Nephron progenitor cell (in vitro differentiated cells): Measurements from ENCODE around the gene PWWP2A.

Experiments
- DNase-seq: peaks from one replicate; pipeline ENCODE4 v3.0.0; 2021
- H3K27ac Mint-ChIP-seq: 2 replicates; pipeline ENCODE4 v1.8.0; 2021; ENCODE audit warnings: mild to moderate bottlenecking, moderate library complexity, mixed read lengths
- H3K27me3 Mint-ChIP-seq: 2 replicates; pipeline ENCODE4 v1.8.0; 2021; ENCODE audit warnings: mild to moderate bottlenecking, low read depth, mixed read lengths; ENCODE audit not compliant: poor library complexity
- H3K36me3 Mint-ChIP-seq: 2 replicates; pipeline ENCODE4 v1.8.0; 2021; ENCODE audit warnings: low read depth, mixed read lengths
- H3K4me1 Mint-ChIP-seq: 2 replicates; pipeline ENCODE4 v1.8.0; 2021; ENCODE audit warnings: mixed read lengths
- H3K4me3 Mint-ChIP-seq: 2 replicates; pipeline ENCODE4 v1.8.0; 2021; ENCODE audit warnings: mild to moderate bottlenecking, moderate library complexity, mixed read lengths
- H3K9me3 Mint-ChIP-seq: 2 replicates; pipeline ENCODE4 v1.8.0; 2021; ENCODE audit warnings: mild to moderate bottlenecking, moderate library complexity, mixed read lengths
- CTCF ChIP-seq: fragments of 200-600 bp; sonication (generic); IDR thresholded peaks from 2 replicates; pipeline ENCODE4 v1.5.0; 2021; ENCODE audit warnings: antibody characterized with exemption

The PWWP2A gene

GRCh38 chr5:160084144-160084543, 35.1 kb downstream of the PWWP2A start:
- no peak for TF ChIP-seq CTCF
- Mint-ChIP-seq H3K4me1 (peaks cover 45% of the 10 kb centered on the region), H3K27ac (no peak overlapping the region), H3K4me3 (no peak overlapping the region), H3K36me3 (peaks cover 14% of the 10 kb centered on the region), H3K9me3 (no peaks in the 10 kb centered on the region), H3K27me3 (no peaks in the 10 kb centered on the region)
- DNase-seq: no peak

GRCh38 chr5:160083501-160083900, 35.7 kb downstream of the PWWP2A start:
- H3K9me3 Mint-ChIP-seq: no peaks in the 10 kb centered on the region
- TF ChIP-seq CTCF: no peak
- no peak for DNase-seq
- H3K27ac Mint-ChIP-seq: no peak overlapping the region
- no peak overlapping the region for H3K4me3 Mint-ChIP-seq
- H3K4me1 Mint-ChIP-seq: peaks cover 52% of the 10 kb centered on the region
- H3K27me3 Mint-ChIP-seq: no peaks in the 10 kb centered on the region
- peaks cover 20% of the 10 kb centered on the region for H3K36me3 Mint-ChIP-seq

GRCh38 chr5:160082614-160083500, 36.4 kb downstream of the PWWP2A start:
- no peak for TF ChIP-seq CTCF
- Mint-ChIP-seq H3K27me3 (no peaks in the 10 kb centered on the region), H3K27ac (peak overlapping the region; percentile 50), H3K4me3 (no peak overlapping the region), H3K36me3 (peaks cover 26% of the 10 kb centered on the region), H3K9me3 (no peaks in the 10 kb centered on the region), H3K4me1 (peaks cover 54% of the 10 kb centered on the region)
- no peak for DNase-seq

- TF ChIP-seq CTCF: no peak
- no peaks in the 10 kb centered on the region for H3K27me3 Mint-ChIP-seq
- H3K4me3 Mint-ChIP-seq: no peak overlapping the region
- H3K27ac Mint-ChIP-seq: no peak overlapping the region
- peaks cover 42% of the 10 kb centered on the region for H3K4me1 Mint-ChIP-seq
- H3K36me3 Mint-ChIP-seq: peaks cover 28% of the 10 kb centered on the region
- DNase-seq: no peak
- no peaks in the 10 kb centered on the region for H3K9me3 Mint-ChIP-seq
These were observed 37.8 kb downstream of the PWWP2A start for GRCh38 chr5:160081495-160081894.

- Mint-ChIP-seq H3K9me3 (no peaks in the 10 kb centered on the region), H3K27ac (no peak overlapping the region), H3K36me3 (peaks cover 30% of the 10 kb centered on the region), H3K4me3 (no peak overlapping the region), H3K4me1 (peaks cover 42% of the 10 kb centered on the region), H3K27me3 (no peaks in the 10 kb centered on the region)
- no peak for DNase-seq
- TF ChIP-seq CTCF: no peak
These were observed 39.5 kb downstream of the PWWP2A start for GRCh38 chr5:160079753-160080152.

- no peak for TF ChIP-seq CTCF
- Mint-ChIP-seq H3K27ac (no peak overlapping the region), H3K9me3 (no peaks in the 10 kb centered on the region), H3K27me3 (no peaks in the 10 kb centered on the region), H3K4me3 (no peak overlapping the region), H3K36me3 (peaks cover 35% of the 10 kb centered on the region), H3K4me1 (peaks cover 30% of the 10 kb centered on the region)
- DNase-seq: no peak
These were observed 42.3 kb downstream of the PWWP2A start for GRCh38 chr5:160076997-160077396.
